GM12872 (cell line): Measurements from ENCODE around the gene LGMN.

Experiments
- TF ChIP-seq, protein P1 (sequence below): IDR thresholded peaks from 3 replicates; pipeline ENCODE4 v1.5.1; 2011; ENCODE audit warnings: low read depth, mild to moderate bottlenecking, low read length, moderate library complexity; ENCODE audit not compliant: insufficient read depth

The LGMN gene

DNA sequence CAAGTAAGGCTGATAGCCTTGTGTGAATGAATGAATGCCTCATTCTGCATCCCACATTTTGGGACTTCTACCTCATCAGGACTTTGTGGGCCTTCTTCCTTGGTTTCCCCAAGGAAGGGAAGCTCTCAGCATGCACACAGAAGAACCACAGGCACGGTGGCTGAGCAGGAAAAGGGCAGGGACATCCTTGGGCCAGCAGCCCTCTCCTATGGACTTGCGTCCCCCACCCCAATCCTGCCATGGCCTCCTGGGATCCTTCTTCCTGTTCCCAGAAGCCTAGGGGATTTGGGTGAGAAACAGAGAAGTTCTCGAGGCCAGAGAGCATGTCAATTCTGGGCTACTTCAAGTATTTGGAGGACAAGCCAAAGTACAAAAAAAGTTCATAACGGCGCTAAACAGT is 69.7 kb downstream of the LGMN start:
- TF ChIP-seq, protein P1, sequence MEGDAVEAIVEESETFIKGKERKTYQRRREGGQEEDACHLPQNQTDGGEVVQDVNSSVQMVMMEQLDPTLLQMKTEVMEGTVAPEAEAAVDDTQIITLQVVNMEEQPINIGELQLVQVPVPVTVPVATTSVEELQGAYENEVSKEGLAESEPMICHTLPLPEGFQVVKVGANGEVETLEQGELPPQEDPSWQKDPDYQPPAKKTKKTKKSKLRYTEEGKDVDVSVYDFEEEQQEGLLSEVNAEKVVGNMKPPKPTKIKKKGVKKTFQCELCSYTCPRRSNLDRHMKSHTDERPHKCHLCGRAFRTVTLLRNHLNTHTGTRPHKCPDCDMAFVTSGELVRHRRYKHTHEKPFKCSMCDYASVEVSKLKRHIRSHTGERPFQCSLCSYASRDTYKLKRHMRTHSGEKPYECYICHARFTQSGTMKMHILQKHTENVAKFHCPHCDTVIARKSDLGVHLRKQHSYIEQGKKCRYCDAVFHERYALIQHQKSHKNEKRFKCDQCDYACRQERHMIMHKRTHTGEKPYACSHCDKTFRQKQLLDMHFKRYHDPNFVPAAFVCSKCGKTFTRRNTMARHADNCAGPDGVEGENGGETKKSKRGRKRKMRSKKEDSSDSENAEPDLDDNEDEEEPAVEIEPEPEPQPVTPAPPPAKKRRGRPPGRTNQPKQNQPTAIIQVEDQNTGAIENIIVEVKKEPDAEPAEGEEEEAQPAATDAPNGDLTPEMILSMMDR = no peak

DNA sequence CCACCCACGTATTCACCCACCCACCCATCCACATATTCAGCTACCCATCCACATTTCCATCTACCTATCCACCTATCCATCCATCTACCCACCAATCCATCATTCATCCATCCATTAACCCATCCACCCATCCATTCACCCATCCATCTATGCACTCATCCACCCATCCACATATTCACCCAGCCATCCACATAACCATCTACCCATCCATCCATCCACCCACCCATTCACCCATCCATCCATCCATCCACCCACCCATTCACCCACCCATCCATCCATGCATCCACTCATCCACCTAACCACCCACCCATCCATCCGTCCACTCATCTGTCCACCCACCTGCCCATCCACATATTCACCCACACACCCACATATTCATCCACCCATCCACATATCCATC is 70.5 kb downstream of the LGMN start:
- TF ChIP-seq, protein P1 = no peak

DNA sequence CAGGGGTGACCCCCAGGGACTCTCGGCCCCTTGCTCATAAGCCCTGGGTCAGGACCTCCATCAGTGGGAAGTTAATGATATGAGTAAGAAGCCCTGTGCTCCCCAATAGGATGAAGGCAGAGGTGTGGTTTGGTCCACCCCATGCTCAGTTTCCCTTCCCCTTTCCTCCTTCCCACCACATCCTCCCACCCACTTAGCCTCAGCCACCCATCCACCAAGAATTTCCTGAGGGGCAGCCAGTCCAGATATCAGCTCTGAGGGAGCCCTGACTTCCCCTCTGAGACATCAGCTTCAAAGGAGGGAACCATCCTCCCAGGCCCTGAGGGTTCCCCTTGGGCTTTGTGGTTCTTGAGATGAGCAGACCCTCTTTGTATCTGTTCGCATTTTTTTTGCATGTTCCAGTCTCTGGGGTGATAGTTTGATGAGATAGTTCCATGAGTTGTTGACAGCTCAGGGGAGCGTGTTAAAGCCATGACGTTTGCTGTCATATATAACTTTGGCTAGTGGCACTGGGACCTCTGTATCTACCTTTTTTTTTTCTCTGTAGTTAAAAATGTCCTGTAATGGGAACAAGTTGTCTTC is 71.2 kb downstream of the LGMN start:
- TF ChIP-seq, protein P1 = no peak

DNA sequence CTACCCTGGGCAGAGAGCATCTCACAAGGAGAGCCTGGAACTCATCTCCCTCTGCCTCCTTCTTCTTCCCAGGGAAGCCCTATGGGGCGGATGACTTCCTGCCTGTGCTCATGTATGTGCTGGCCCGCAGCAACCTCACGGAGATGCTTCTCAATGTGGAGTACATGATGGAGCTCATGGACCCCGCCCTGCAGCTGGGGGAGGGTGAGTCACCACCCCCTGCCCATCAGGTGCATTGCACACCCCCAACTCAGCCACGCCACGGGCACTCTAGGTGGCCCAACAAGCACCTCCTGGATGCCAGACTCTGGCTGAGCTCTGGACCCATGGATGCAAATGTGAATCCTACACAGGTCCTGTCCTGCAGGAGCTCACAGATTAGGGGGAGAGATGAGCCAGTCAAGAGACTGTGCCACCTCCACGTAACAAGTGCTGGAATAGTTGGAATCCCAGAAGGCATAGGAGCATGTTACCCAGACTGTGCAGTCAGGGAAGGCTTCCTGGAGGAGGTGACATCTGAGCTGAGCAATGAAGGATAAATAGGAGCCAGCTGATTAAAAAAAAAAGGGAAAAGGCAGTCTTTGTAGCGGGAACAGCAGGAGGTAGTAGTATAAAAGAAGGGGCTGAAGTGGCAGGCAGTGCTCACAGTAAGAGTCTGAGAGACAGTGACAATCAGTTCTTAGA is 71.9 kb downstream of the LGMN start:
- TF ChIP-seq, protein P1 = no peak

DNA sequence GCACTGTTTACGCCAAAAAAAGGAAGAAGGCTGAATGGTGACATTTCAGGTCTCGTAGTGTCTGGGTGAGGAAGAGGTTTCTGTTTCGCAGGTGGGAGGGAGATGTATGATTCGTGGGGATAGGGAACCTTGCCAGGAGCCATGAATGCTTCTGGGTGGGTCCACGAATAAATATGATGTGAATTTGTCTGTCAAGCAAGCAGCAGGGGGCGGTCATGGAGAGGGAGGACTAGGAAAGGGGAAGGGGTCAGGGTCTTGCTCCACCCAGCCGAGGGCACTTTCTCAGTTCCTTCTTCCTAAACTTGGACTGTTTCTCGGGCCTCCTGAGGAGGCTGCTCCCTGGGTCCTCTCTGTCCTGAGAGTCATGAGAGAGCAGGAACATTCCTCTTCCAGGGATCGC is 72.5 kb downstream of the LGMN start:
- TF ChIP-seq, protein P1 = no peak

DNA sequence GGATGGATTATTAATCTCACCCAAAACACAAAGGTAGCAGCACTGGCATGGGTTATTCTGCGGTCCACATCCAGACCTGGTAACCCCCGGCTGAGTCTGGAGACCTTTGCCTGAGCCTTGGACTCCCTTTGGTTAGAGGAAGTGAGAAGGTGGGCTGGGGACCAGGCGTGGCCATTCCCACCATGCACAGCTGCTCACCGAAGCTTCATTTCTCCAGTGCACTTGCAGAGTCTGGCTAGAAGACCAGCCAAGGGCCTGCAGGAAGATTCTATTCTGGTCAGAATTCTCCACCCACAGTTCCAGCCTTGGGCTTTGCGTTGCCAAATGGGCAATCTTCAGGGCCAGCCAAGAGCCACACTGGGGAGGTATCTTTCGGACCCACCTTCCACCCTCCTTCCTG is 73.0 kb downstream of the LGMN start:
- TF ChIP-seq, protein P1 = 0 out of 3 replicates have a peak, but pooled peaks have one; percentile 14

DNA sequence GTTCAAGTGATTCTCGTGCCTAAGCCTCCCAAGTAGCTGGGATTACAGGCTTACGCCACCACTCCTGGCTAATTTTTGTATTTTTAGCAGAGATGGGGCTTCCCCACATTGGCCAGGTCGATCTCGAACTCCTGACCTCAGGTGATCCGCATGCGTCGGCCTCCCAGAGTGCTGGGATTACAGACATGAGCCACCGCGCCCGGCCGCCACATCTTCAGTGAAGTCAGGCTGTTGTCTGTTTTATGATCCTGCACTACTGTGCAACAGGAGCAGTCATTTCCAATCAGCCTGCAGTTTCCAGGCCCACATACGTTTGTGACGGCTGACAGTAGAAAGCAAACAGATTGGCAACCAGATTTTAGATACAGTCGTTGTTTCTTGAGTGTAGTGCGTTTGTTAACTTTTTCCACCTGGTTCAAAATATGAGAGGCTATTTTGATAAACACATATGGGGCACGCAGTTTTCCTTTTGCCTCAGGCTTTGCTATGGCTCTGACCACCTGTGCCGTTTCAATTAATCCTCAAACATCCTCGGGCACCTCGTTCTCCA is 74.8 kb downstream of the LGMN start:
- TF ChIP-seq, protein P1 = no peak
